NCI-H1417 (cell line): Measurements from ENCODE around the gene PTPN6.

Source experiments
- DNase-seq, 3 experiments: peaks; one replicate each; lab custom pipeline; 2025; lab: John Stamatoyannopoulos, UW

PTPN6 gene

GRCh38 chr12:6923003-6923732, 28.0 kb upstream of the PTPN6 start:
- no peak for DNase-seq

- no peak for DNase-seq
Observed at GRCh38 chr12:6923851-6924250, 27.3 kb upstream of the PTPN6 start.

- peak in 1 of 3 experiments; percentile 58 for DNase-seq
Observed at GRCh38 chr12:6925239-6925539, 26.0 kb upstream of the PTPN6 start.

GRCh38 chr12:6925540-6926279, 25.4 kb upstream of the PTPN6 start:
- peak in 2 of 3 experiments; percentile 46 to 49 for DNase-seq

GRCh38 chr12:6927379-6928021, 23.7 kb upstream of the PTPN6 start, which contains the start of gene ATN1:
Gene ATN1 (plus strand): TSS chr12:6927959. CDS start chr12:6934002, 6,043 bp downstream.
- DNase-seq: peak; percentile 52 to 86 (median 85)

- peak in 2 of 3 experiments; percentile 62 to 63 for DNase-seq
Observed at GRCh38 chr12:6928022-6928702, 23.0 kb upstream of the PTPN6 start.

- DNase-seq: peak in 2 of 3 experiments; percentile 35 to 63
Observed at GRCh38 chr12:6928703-6929407, 22.3 kb upstream of the PTPN6 start.

- DNase-seq: no peak
Observed at GRCh38 chr12:6929466-6930452, 21.4 kb upstream of the PTPN6 start.

GRCh38 chr12:6932766-6933165, 18.4 kb upstream of the PTPN6 start:
- no peak for DNase-seq

- DNase-seq: no peak
Observed at GRCh38 chr12:6934110-6934509, 17.0 kb upstream of the PTPN6 start.

- DNase-seq: no peak
Observed at GRCh38 chr12:6935371-6936193, 15.6 kb upstream of the PTPN6 start.

GRCh38 chr12:6936194-6936635, 14.9 kb upstream of the PTPN6 start:
- DNase-seq: no peak

GRCh38 chr12:6936636-6937480, 14.3 kb upstream of the PTPN6 start:
- DNase-seq: peak in 1 of 3 experiments; percentile 60

GRCh38 chr12:6937481-6938352, 13.4 kb upstream of the PTPN6 start:
- DNase-seq: peak; percentile 95 to 99 (median 98)

- DNase-seq: no peak
Observed at GRCh38 chr12:6938353-6939190, 12.6 kb upstream of the PTPN6 start.

GRCh38 chr12:6939191-6939540, 12.0 kb upstream of the PTPN6 start:
- no peak for DNase-seq

GRCh38 chr12:6941267-6941666, 9.9 kb upstream of the PTPN6 start:
- no peak for DNase-seq
